Measurements from ENCODE around the gene GPRIN2.
"Not testable (repeated sequence)": the region's sequence is repeated elsewhere in the genome, so short reads cannot be mapped to it uniquely, and the experiment has no call there.

GPRIN2 gene

DNA sequence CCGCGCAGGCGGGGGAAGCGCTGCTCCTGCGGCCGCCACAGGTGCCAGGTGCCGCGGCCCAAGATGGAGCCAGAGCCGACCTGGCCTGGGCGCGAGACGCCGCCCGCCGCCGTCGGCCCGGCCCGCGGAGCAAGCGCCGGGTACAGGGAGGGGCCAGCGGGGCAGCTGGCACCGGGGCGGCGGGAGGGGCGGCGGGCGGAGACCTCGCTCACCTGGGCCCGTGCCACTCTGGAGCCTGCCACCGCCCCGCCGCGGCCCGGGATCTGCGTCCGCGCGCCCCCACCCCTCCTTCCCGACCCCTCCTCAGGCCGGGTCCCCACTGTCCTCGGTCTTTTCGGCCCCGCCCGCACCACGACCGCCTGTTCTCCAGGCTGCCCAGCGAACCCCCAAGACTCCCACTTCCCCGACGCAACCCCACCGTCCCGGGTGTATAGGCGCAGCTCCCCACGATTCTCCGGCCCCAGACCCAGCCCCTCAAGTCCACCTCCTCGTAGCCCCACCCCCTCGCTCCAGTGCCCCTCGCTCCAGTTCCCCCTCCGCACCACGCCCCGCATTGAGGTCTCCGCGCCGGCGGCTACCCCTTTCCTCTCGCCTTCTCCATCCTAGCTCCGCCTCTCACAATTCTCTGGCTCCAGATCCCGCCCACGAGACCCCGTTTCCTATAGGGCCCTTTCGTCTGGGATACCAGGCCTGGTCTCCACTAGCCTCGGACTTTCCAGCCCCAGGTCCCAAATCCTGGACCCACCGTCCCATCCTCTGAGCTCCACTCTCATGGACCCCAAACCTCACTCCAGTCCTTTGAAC is at the start of gene GPRIN2:
TSS of gene GPRIN2 (minus strand) at position 144 of the 804 bp plus-strand sequence. CDS start 5,922 bp downstream, outside the sequence.
- peak; percentile 11 for DNase-seq
- Histone ChIP-seq H3K36me3 (no peaks in the 10 kb centered on the region), H3K9me3 (ENCODE audit: severe bottlenecking) (peaks cover 2% of the 10 kb centered on the region), H3K4me3 (ENCODE audit: low read depth, low read length) (peak within 1 kb of the TSS; percentile 17; the same call in 1 of the 2 replicates), H3K27ac (no peak within 1 kb of the TSS), H3K27me3 (ENCODE audit: insufficient read depth, low read depth, severe bottlenecking) (peaks cover 33% of the 10 kb centered on the region)
- TF ChIP-seq CTCF (IDR thresholded peaks at IDR 0.05; ENCODE audit: low read depth, low read length), result no peak

GRCh38 chr10:46600516-46600915 is 44.1 kb upstream of the GPRIN2 start:
- DNase-seq; H3K27me3 ChIP-seq (ENCODE audit: insufficient read depth, low read depth, severe bottlenecking); H3K27ac ChIP-seq; H3K9me3 ChIP-seq (ENCODE audit: severe bottlenecking); H3K4me3 ChIP-seq (ENCODE audit: low read depth, low read length); H3K36me3 ChIP-seq: not testable (repeated sequence)

DNA sequence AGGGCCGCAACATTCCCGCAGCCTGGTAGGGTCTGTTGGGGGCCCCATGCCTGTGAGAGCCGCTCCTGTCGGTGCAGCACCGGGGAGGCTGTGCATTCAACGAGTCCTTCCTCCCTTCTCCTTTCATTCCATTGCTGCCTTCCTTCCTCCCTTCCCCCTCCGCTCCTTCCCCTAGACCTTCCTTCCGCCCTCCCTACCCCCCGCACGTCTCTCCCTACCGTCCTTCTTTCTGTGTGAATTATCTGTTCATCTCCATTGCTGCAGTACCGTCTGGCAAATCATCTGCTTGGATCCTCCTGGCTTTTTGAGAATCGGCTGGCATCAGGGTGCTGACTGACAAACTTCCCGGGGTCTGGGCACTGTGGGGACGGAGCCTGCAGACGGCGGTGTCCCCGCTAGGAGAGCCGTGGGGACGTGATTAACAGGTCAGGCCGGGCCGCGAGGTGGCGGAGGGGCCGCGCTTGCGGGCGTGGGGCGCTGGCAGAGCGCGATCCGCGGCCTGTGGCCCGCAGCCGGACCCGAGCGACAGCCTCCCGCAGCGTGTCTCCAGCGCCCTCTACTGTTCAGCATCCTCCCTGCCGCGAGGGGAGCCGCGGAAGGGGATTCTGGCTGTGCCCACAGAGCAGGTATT is 41.3 kb upstream of the GPRIN2 start:
- not testable (repeated sequence) for H3K36me3 ChIP-seq; H3K9me3 ChIP-seq (ENCODE audit: severe bottlenecking); H3K27me3 ChIP-seq (ENCODE audit: insufficient read depth, low read depth, severe bottlenecking); H3K27ac ChIP-seq
- H3K4me3 ChIP-seq (ENCODE audit: low read depth, low read length), result peak overlapping the region; percentile 33
- peak; percentile 38 for DNase-seq

- H3K27ac ChIP-seq; H3K27me3 ChIP-seq (ENCODE audit: insufficient read depth, low read depth, severe bottlenecking); H3K36me3 ChIP-seq; H3K9me3 ChIP-seq (ENCODE audit: severe bottlenecking); H3K4me3 ChIP-seq (ENCODE audit: low read depth, low read length); DNase-seq: not testable (repeated sequence)
Observed at GRCh38 chr10:46596570-46596969, 40.1 kb upstream of the GPRIN2 start.

DNA sequence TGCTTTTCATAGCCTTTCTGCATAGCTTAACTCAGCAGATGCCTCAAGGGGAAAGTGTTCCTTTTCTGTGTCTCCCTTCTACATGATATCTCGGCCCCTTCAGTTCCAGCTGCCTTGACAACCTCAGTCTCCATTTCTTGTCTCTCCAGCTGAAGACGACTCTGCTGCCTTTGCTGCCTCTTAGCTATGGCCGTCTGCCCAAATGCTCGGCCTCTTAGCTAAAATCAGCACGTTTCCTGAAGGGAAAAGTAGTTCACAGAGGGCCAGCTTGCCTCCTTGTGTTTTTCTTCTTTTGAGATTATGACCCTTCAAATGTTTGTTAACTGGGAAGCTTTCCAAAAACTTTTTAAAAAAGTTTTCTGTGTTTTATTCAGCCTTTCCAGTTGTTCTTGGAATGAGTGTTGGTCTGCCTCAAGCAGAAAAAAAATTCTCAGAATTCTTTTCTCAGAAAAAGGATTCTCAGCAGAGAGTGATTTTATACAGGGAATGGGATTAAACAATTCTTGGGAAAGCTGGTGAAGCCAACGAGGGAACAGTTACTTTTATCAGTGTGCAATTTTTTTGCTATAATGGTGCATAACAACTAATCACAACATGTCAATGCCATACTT is 38.1 kb upstream of the GPRIN2 start:
- not testable (repeated sequence) for H3K27ac ChIP-seq; H3K9me3 ChIP-seq (ENCODE audit: severe bottlenecking)

DNA sequence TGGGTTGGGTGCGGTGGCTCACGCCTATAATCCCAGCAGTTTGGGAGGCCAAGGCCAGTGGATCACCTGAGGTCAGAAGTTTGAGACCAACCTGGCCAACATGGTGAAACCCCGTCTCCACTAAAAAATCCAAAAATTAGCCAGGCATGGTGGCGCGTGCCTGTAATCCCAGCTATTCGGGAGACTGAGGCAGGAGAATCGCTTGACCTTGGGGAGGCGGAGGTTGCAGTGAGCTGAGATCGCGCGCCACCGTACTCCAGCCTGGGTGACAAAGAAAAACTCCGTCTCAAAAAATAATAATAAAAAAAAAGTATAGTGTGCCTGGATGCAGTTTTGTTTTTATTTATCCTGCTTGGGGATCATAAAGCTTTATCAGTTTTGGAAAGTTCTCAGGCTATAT is 36.8 kb upstream of the GPRIN2 start:
- not testable (repeated sequence) for H3K27me3 ChIP-seq (ENCODE audit: insufficient read depth, low read depth, severe bottlenecking); H3K27ac ChIP-seq; H3K9me3 ChIP-seq (ENCODE audit: severe bottlenecking); H3K36me3 ChIP-seq; H3K4me3 ChIP-seq (ENCODE audit: low read depth, low read length); DNase-seq

More for the DNA sequence above, 38.1 kb upstream of the GPRIN2 start:
- not testable (repeated sequence) for H3K36me3 ChIP-seq; DNase-seq; H3K27me3 ChIP-seq (ENCODE audit: insufficient read depth, low read depth, severe bottlenecking); H3K4me3 ChIP-seq (ENCODE audit: low read depth, low read length)

DNA sequence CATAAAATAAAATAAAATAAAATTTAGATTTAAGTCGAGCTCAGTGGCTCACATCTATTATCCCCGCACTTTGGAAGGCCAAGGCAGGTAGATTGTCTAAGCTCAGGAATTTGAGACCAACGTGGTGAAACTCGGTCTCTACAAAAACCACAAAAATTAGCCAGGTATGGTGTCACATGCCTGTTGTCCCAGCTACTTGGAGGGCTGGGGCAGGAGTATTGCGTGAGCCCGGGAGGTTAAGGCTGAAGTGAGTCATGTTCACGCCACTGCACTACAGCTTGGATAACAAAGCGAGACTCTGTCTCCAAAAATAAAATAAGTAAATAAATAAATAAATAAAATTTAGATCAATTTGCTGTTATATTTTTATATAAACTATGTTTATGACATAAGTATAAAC is 34.6 kb upstream of the GPRIN2 start:
- H3K27me3 ChIP-seq (ENCODE audit: insufficient read depth, low read depth, severe bottlenecking); H3K9me3 ChIP-seq (ENCODE audit: severe bottlenecking); H3K27ac ChIP-seq: not testable (repeated sequence)

GRCh38 chr10:46589589-46589988 is 33.1 kb upstream of the GPRIN2 start:
- H3K27ac ChIP-seq; H3K36me3 ChIP-seq; H3K9me3 ChIP-seq (ENCODE audit: severe bottlenecking); H3K4me3 ChIP-seq (ENCODE audit: low read depth, low read length); H3K27me3 ChIP-seq (ENCODE audit: insufficient read depth, low read depth, severe bottlenecking); DNase-seq: not testable (repeated sequence)

More for the DNA sequence above, 34.6 kb upstream of the GPRIN2 start:
- H3K36me3 ChIP-seq; H3K4me3 ChIP-seq (ENCODE audit: low read depth, low read length); DNase-seq: not testable (repeated sequence)

DNA sequence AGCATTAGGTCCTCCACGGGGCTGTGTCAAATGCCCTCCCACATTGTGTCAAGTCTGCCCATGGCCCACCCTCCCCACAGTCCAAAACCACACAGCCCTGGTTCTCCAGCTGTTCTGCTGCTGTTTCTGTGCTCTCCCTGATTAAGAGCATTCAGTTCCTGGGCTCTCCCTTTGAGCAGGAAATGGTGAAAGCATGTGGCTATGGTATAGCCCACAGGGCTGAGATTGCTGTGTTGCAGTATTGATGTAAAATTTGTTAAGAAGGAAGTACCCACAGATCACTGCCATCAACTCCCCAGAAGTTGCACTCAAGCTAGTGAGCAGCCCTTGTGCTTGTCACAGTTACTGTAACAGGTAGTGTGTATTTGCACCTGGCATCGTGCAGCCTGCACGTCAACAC is 31.8 kb upstream of the GPRIN2 start:
- not testable (repeated sequence) for H3K27me3 ChIP-seq (ENCODE audit: insufficient read depth, low read depth, severe bottlenecking); H3K27ac ChIP-seq; H3K36me3 ChIP-seq; H3K4me3 ChIP-seq (ENCODE audit: low read depth, low read length); DNase-seq; H3K9me3 ChIP-seq (ENCODE audit: severe bottlenecking)

GRCh38 chr10:46587546-46587945 is 31.1 kb upstream of the GPRIN2 start:
- DNase-seq; H3K9me3 ChIP-seq (ENCODE audit: severe bottlenecking); H3K27me3 ChIP-seq (ENCODE audit: insufficient read depth, low read depth, severe bottlenecking); H3K4me3 ChIP-seq (ENCODE audit: low read depth, low read length); H3K27ac ChIP-seq; H3K36me3 ChIP-seq: not testable (repeated sequence)

DNA sequence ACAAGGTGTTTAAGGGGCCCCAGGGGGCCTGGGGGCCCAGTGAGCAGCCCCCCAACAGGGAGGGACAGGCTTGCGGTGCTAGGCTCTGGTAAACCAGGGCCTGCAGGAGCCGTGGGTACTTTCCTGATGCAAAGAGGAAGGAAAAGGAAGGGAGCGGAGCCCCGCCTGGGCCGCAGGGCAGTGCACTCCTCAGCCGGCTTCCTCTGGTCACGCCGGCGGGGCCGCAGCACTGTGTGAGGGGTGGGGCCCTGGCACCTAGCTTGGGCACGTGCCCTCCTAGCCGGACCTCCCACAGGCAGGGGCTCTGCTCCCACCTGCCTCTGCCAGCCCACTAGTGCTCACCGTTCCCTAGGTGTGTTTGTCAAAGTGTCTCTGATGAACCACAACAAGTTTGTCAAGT is 28.8 kb upstream of the GPRIN2 start:
- not testable (repeated sequence) for H3K36me3 ChIP-seq; DNase-seq; H3K4me3 ChIP-seq (ENCODE audit: low read depth, low read length)

DNA sequence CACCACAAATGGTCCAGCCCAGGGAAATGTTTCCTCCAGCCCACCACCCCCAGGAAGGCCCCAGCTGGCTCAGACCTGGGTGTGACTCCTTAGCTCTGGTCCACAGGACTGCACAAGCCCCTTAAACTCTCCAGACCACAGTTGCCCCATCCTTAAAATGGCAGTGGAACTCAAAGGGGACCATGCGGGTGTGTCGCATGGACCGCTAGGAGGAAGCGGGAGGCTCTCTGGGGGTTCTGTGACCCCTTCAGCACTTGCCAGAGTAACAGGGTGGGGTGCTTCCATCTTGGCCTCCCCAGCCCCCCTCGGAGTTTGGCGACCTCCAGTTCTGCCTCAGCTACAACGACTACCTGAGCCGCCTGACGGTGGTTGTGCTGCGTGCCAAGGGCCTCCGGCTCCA is 27.7 kb upstream of the GPRIN2 start:
- not testable (repeated sequence) for H3K27ac ChIP-seq; H3K4me3 ChIP-seq (ENCODE audit: low read depth, low read length)

More for the DNA sequence above, 28.8 kb upstream of the GPRIN2 start:
- not testable (repeated sequence) for H3K27me3 ChIP-seq (ENCODE audit: insufficient read depth, low read depth, severe bottlenecking); H3K27ac ChIP-seq; H3K9me3 ChIP-seq (ENCODE audit: severe bottlenecking)

DNA sequence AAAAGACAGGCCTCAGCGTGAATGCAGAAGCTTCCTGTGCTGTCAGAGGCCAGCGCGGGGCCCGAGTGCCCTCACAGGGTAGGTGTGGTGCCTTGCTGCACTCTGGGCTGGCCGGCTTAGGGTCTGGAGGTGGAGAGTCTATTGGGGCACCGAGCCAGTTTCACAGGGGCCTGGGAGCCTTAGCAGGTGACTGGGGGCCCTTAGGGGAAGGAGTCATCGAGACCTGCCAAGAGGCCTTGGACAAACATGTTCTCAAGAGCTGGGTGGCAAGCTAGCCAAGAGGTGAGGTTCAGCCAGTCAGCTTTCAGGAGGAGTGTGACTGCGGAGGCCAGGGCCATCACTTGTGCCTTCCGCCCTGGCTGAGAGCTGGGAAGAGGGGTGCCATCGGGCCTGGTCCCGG is 26.1 kb upstream of the GPRIN2 start:
- not testable (repeated sequence) for DNase-seq; H3K36me3 ChIP-seq; H3K27me3 ChIP-seq (ENCODE audit: insufficient read depth, low read depth, severe bottlenecking); H3K9me3 ChIP-seq (ENCODE audit: severe bottlenecking); H3K4me3 ChIP-seq (ENCODE audit: low read depth, low read length); H3K27ac ChIP-seq

More for the DNA sequence above, 27.7 kb upstream of the GPRIN2 start:
- not testable (repeated sequence) for H3K36me3 ChIP-seq; H3K9me3 ChIP-seq (ENCODE audit: severe bottlenecking); H3K27me3 ChIP-seq (ENCODE audit: insufficient read depth, low read depth, severe bottlenecking); DNase-seq
